Mesenchymal stem cell (in vitro differentiated cells and primary cell): ENCODE results near the gene TDRD6.

Source experiments
- DNase-seq: peaks from one replicate; pipeline ENCODE4 v3.0.0-alpha.2; 2013
- H2AFZ ChIP-seq: one replicate; pipeline ENCODE4 v1.6.1; 2013; ENCODE audit warnings: low read depth, mild to moderate bottlenecking, control low read depth, inconsistent platforms, low read length, moderate library complexity
- H2AK5ac ChIP-seq: 2 replicates; pipeline ENCODE4 v1.6.1; 2013; ENCODE audit warnings: low read length, moderate library complexity, mild to moderate bottlenecking, inconsistent platforms; ENCODE audit not compliant: severe bottlenecking
- H2BK120ac ChIP-seq: one replicate; pipeline ENCODE4 v1.6.1; 2013; ENCODE audit warnings: low read depth, mild to moderate bottlenecking, inconsistent platforms, low read length, moderate library complexity
- H2BK12ac ChIP-seq, 2 experiments: one replicate each; pipeline ENCODE4 v1.6.1; 2013; ENCODE audit warnings: inconsistent platforms in 2 of 2, low read length in 2 of 2, mild to moderate bottlenecking in 2 of 2, moderate library complexity in 2 of 2, control low read depth in 1 of 2
- H2BK15ac ChIP-seq: one replicate; pipeline ENCODE4 v1.6.1; 2013; ENCODE audit warnings: mild to moderate bottlenecking, low read depth, inconsistent platforms; ENCODE audit not compliant: poor library complexity, severe bottlenecking
- H2BK5ac ChIP-seq: 2 replicates; pipeline ENCODE4 v1.6.1; 2013; ENCODE audit warnings: low read depth, mild to moderate bottlenecking, low read length, control low read depth, inconsistent platforms; ENCODE audit not compliant: poor library complexity, severe bottlenecking
- H3K14ac ChIP-seq, 2 experiments: one replicate each; pipeline ENCODE4 v1.6.1; 2013; ENCODE audit warnings: inconsistent platforms in 2 of 2, low read length in 2 of 2, control low read depth in 1 of 2, mild to moderate bottlenecking in 1 of 2, moderate library complexity in 1 of 2
- H3K18ac ChIP-seq, 2 experiments: one replicate each; pipeline ENCODE4 v1.6.1; 2013; ENCODE audit warnings: inconsistent platforms in 2 of 2, low read length in 2 of 2, control low read depth in 1 of 2, low read depth in 1 of 2, mild to moderate bottlenecking in 1 of 2
- H3K23ac ChIP-seq, 2 experiments: one replicate each; pipeline ENCODE4 v1.6.1; 2013; ENCODE audit warnings: inconsistent platforms in 2 of 2, low read length in 2 of 2, mild to moderate bottlenecking in 2 of 2, moderate library complexity in 2 of 2, control low read depth in 1 of 2
- H3K27ac ChIP-seq: 2 replicates; pipeline ENCODE4 v1.5.1; 2013; ENCODE audit warnings: mild to moderate bottlenecking, moderate library complexity, low read length, control low read depth, inconsistent platforms; ENCODE audit not compliant: poor library complexity, severe bottlenecking
- H3K27me3 ChIP-seq, 2 experiments: 2 replicates each; pipeline versions ENCODE4 v1.6.1 to v1.7.0; 2013; ENCODE audit warnings: low read length in 2 of 2, mild to moderate bottlenecking in 2 of 2, moderate library complexity in 2 of 2, control low read depth in 1 of 2, inconsistent platforms in 1 of 2; ENCODE audit not compliant: control insufficient read depth in 1 of 2, insufficient read depth in 1 of 2
- H3K36me3 ChIP-seq, 2 experiments: 2 replicates each; pipeline versions ENCODE4 v1.6.1 to v1.7.0; 2013; ENCODE audit warnings: low read length in 2 of 2, control low read depth in 1 of 2, inconsistent platforms in 1 of 2, low read depth in 1 of 2, mild to moderate bottlenecking in 1 of 2; ENCODE audit not compliant: insufficient read depth in 2 of 2, control insufficient read depth in 1 of 2
- H3K4ac ChIP-seq, 2 experiments: one replicate each; pipeline ENCODE4 v1.6.1; 2013; ENCODE audit warnings: inconsistent platforms in 2 of 2, low read length in 2 of 2, mild to moderate bottlenecking in 2 of 2, moderate library complexity in 2 of 2, control low read depth in 1 of 2, low read depth in 1 of 2
- H3K4me1 ChIP-seq: 2 replicates; pipeline ENCODE4 v1.6.1; 2013; ENCODE audit warnings: low read depth, low read length, control low read depth; ENCODE audit not compliant: control insufficient read depth, insufficient read depth
- H3K4me2 ChIP-seq: 2 replicates; pipeline ENCODE4 v1.6.1; 2013; ENCODE audit warnings: low read length, mild to moderate bottlenecking, inconsistent platforms; ENCODE audit not compliant: poor library complexity, severe bottlenecking
- H3K4me3 ChIP-seq, 2 experiments: 2 replicates each; pipeline versions ENCODE4 v1.5.1 to v1.7.0; 2013; ENCODE audit warnings: low read length in 2 of 2, mild to moderate bottlenecking in 2 of 2, control low read depth in 1 of 2, low read depth in 1 of 2; ENCODE audit not compliant: insufficient read depth in 1 of 2
- H3K79me1 ChIP-seq: replicated peaks from 2 replicates; pipeline ENCODE4 v1.6.1; 2013; ENCODE audit warnings: mild to moderate bottlenecking, control low read depth, low read length, inconsistent platforms; ENCODE audit not compliant: poor library complexity, severe bottlenecking
- H3K9ac ChIP-seq: 2 replicates; pipeline ENCODE4 v1.7.0; 2013; ENCODE audit warnings: mild to moderate bottlenecking, low read length, moderate library complexity
- H3K9me3 ChIP-seq: 2 replicates; pipeline ENCODE4 v1.7.0; 2013; ENCODE audit warnings: mild to moderate bottlenecking, low read length; ENCODE audit not compliant: control insufficient read depth
- H4K8ac ChIP-seq: one replicate; pipeline ENCODE4 v1.6.1; 2013; ENCODE audit warnings: inconsistent platforms, mild to moderate bottlenecking, low read length, moderate library complexity
- H4K91ac ChIP-seq: one replicate; pipeline ENCODE4 v1.6.1; 2013; ENCODE audit warnings: mild to moderate bottlenecking, low read length, inconsistent platforms
- WGBS: methylation state at CpG from one replicate; pipeline ENCODE4 v1.1.7; 2013; ENCODE audit warnings: mixed read lengths; 5-methylcytosine and 5-hydroxymethylcytosine counted together

The TDRD6 gene

GRCh38 chr6:46746696-46747095 lies 59.0 kb downstream of the TDRD6 start, which contains the start of gene ANKRD66:
Gene ANKRD66 (plus strand): TSS chr6:46746933. CDS start chr6:46751949, 5,016 bp downstream.
- DNase-seq = no peak
- Histone ChIP-seq H2BK120ac (no peak within 1 kb of the TSS), H2AFZ (no peak within 1 kb of the TSS), H3K9ac (no peak within 1 kb of the TSS), H3K4me2 (no peak within 1 kb of the TSS), H3K27ac (no peak within 1 kb of the TSS), H3K27me3 (peaks cover 14 to 19% of the 10 kb centered on the region in 2 experiments), H2BK5ac (no peak within 1 kb of the TSS), H3K9me3 (no peaks in the 10 kb centered on the region), H4K91ac (no peak within 1 kb of the TSS), H3K23ac (no peak within 1 kb of the TSS), H3K36me3 (no peaks in the 10 kb centered on the region), H3K18ac (no peak within 1 kb of the TSS), H3K4me1 (no peaks in the 10 kb centered on the region), H3K79me1 (no peaks in the 10 kb centered on the region), H2BK15ac (no peak within 1 kb of the TSS), H3K14ac (no peak within 1 kb of the TSS), H3K4me3 (no peak within 1 kb of the TSS), H2BK12ac (no peak within 1 kb of the TSS), H2AK5ac (no peak within 1 kb of the TSS), H3K4ac (no peak within 1 kb of the TSS), H4K8ac (no peak within 1 kb of the TSS)
- WGBS = no CpG with 5 or more reads among the region's 1 CpG

- no peak for DNase-seq
- Histone ChIP-seq H2BK5ac (no peak overlapping the region), H3K27ac (no peak overlapping the region), H3K18ac (no peak overlapping the region), H3K4ac (no peak overlapping the region), H3K36me3 (no peaks in the 10 kb centered on the region), H2BK15ac (no peak overlapping the region), H3K9ac (no peak overlapping the region), H2AK5ac (no peak overlapping the region), H3K4me3 (no peak overlapping the region), H4K91ac (peak overlapping the region; percentile 61), H3K27me3 (peaks cover 14 to 15% of the 10 kb centered on the region in 2 experiments), H3K4me2 (no peak overlapping the region), H3K79me1 (no peaks in the 10 kb centered on the region), H3K23ac (no peak overlapping the region), H2AFZ (no peak overlapping the region), H3K14ac (no peak overlapping the region), H2BK120ac (no peak overlapping the region), H4K8ac (no peak overlapping the region), H3K4me1 (no peaks in the 10 kb centered on the region), H3K9me3 (no peaks in the 10 kb centered on the region), H2BK12ac (no peak overlapping the region)
- WGBS = 89% methylated on average over 5 of the region's 5 CpGs
Measured at GRCh38 chr6:46748940-46749503, 61.3 kb downstream of the TDRD6 start.

- Histone ChIP-seq H3K79me1 (no peaks in the 10 kb centered on the region), H2BK120ac (no peak overlapping the region), H3K27ac (no peak overlapping the region), H3K4me2 (no peak overlapping the region), H3K14ac (no peak overlapping the region), H3K4me3 (no peak overlapping the region), H2BK12ac (no peak overlapping the region), H3K27me3 (peaks cover 11 to 12% of the 10 kb centered on the region in 2 experiments), H3K4ac (no peak overlapping the region), H3K36me3 (no peaks in the 10 kb centered on the region), H4K8ac (no peak overlapping the region), H4K91ac (no peak overlapping the region), H3K9ac (no peak overlapping the region), H2BK5ac (no peak overlapping the region), H3K4me1 (no peaks in the 10 kb centered on the region), H3K9me3 (no peaks in the 10 kb centered on the region), H3K23ac (no peak overlapping the region), H2BK15ac (no peak overlapping the region), H2AK5ac (no peak overlapping the region), H2AFZ (no peak overlapping the region), H3K18ac (no peak overlapping the region)
- 77% methylated on average over 5 of the region's 5 CpGs for WGBS
- DNase-seq = no peak
Measured at GRCh38 chr6:46749731-46750130, 62.0 kb downstream of the TDRD6 start.

- no peak overlapping the region for H3K27ac ChIP-seq
- H3K79me1 ChIP-seq = no peaks in the 10 kb centered on the region
- H3K4me3 ChIP-seq = no peak overlapping the region
- H3K18ac ChIP-seq = no peak overlapping the region
- no peak for DNase-seq
- no peak overlapping the region for H2AK5ac ChIP-seq
- H3K4ac ChIP-seq = no peak overlapping the region
- no peaks in the 10 kb centered on the region for H3K27me3 ChIP-seq
- H3K23ac ChIP-seq = no peak overlapping the region
- no peak overlapping the region for H2BK12ac ChIP-seq
- no peak overlapping the region for H4K91ac ChIP-seq
- H3K9me3 ChIP-seq = no peaks in the 10 kb centered on the region
- no peak overlapping the region for H4K8ac ChIP-seq
- 79% methylated on average over 3 of the region's 3 CpGs for WGBS
- H3K14ac ChIP-seq = no peak overlapping the region
- no peak overlapping the region for H2BK5ac ChIP-seq
- H3K4me1 ChIP-seq = no peaks in the 10 kb centered on the region
- H3K36me3 ChIP-seq = no peaks in the 10 kb centered on the region
- no peak overlapping the region for H3K4me2 ChIP-seq
- no peak overlapping the region for H2BK120ac ChIP-seq
- no peak overlapping the region for H2AFZ ChIP-seq
- no peak overlapping the region for H2BK15ac ChIP-seq
- no peak overlapping the region for H3K9ac ChIP-seq
Measured at GRCh38 chr6:46751658-46752057, 64.0 kb downstream of the TDRD6 start.
